ENCODE measurements around the gene TPH2.

GRCh38 chr12:72036393-72036792 is 97.7 kb downstream of the TPH2 start:
- TF ChIP-seq SIN3A (IDR thresholded peaks at IDR 0.05; ENCODE audit: borderline replicate concordance, insufficient read depth, low read depth, low read length) = no peak
- TF ChIP-seq CTCF (IDR thresholded peaks at IDR 0.05) = no peak
- TF ChIP-seq POLR2AphosphoS5 (IDR thresholded peaks at IDR 0.05; ENCODE audit: low read depth, low read length) = no peak
